Aorta (tissue), 5 donors: ENCODE data around the gene PLEKHA7. TPM values are rescaled to one million over a fixed set of nuclear protein-coding genes. Genes with fewer than 3 reads are reported as not detected.

Source experiments
- ATAC-seq: fragments of 200-7000 bp; cut with Tn5 transposase; one replicate; pipeline ENCODE4 v1.9.1; 2022; ENCODE audit warnings: moderate library complexity; ENCODE audit not compliant: low FRiP score
- DNase-seq, 2 donors: peaks; one replicate each; pipeline ENCODE4 v3.0.0-alpha.2; 2020
- H3K27ac ChIP-seq, 2 donors: one replicate each; pipeline ENCODE4 v1.5.1; 2013; ENCODE audit warnings: low read length in 2 of 2, mild to moderate bottlenecking in 2 of 2, moderate library complexity in 2 of 2, control low read depth in 1 of 2, inconsistent platforms in 1 of 2, low read depth in 1 of 2
- H3K27me3 ChIP-seq, 2 donors: one replicate each; pipeline ENCODE4 v1.6.1; 2013; ENCODE audit warnings: control low read depth in 1 of 2, low read length in 1 of 2, mild to moderate bottlenecking in 1 of 2, moderate library complexity in 1 of 2; ENCODE audit not compliant: insufficient read depth in 2 of 2, control insufficient read depth in 1 of 2
- H3K36me3 ChIP-seq, 2 donors: one replicate each; pipeline ENCODE4 v1.6.1; 2013; ENCODE audit warnings: control low read depth in 1 of 2, low read length in 1 of 2, mild to moderate bottlenecking in 1 of 2; ENCODE audit not compliant: insufficient read depth in 2 of 2, control insufficient read depth in 1 of 2
- H3K4me1 ChIP-seq, 2 donors: one replicate each; pipeline ENCODE4 v1.6.1; 2013; ENCODE audit warnings: low read length in 2 of 2, control low read depth in 1 of 2, mild to moderate bottlenecking in 1 of 2, moderate library complexity in 1 of 2; ENCODE audit not compliant: insufficient read depth in 2 of 2, control insufficient read depth in 1 of 2
- H3K4me3 ChIP-seq, 2 donors: one replicate each; pipeline ENCODE4 v1.5.1; 2013; ENCODE audit warnings: low read length in 2 of 2, control low read depth in 1 of 2, mild to moderate bottlenecking in 1 of 2
- H3K9me3 ChIP-seq: one replicate; pipeline ENCODE4 v1.6.1; 2013; ENCODE audit warnings: mild to moderate bottlenecking, low read length; ENCODE audit not compliant: control insufficient read depth
- WGBS, 2 donors: extraction: QIAGEN DNeasy Blood & Tissue Kit; methylation state at CpG; one replicate each; pipeline ENCODE4 v1.1.7; 2013; 5-methylcytosine and 5-hydroxymethylcytosine counted together
- intact Hi-C, 2 donors: fragments of 100-400 bp; cut with DNase I; formaldehyde crosslinking; loops; one replicate each; pipeline versions ENCODE4 v1.14.2 to v1.15.0; 2022
- polyA plus RNA-seq, 2 donors: library from polyadenylated mRNA; stranded (reverse); fragments of 200-250 nt; gene quantifications; one replicate each; pipeline ENCODE4 v1.2.3, GENCODE V29; 2013
- total RNA-seq, 2 donors: library from RNA; stranded (reverse); fragmentation: NEBNext Ultra II Directional; extraction: Animal tissue kit (Norgen Biotek cat#: 25700); gene quantifications; one replicate each; pipeline ENCODE4 v1.2.1, GENCODE V29; 2021
- donor health status: healthy with polysubstance abuse.
- donor health status: Bipolar disorder and iron deficiency.
- donor health status: DM: no; HTN: no; CAD: no.
- donor health status: DM: no; HTN: no; CAD: no.
- donor health status: DM: yes; HTN: yes; CAD: no.

PLEKHA7 gene
- total and polyA plus RNA-seq, 4 donors = 5.9 to 17.1 (median 11.9) TPM

- DNase-seq (no peak), ATAC-seq (no peak)
- 77 to 79% methylated on average over 5 of the region's 5 CpGs for WGBS, 2 donors
- H3K27me3 ChIP-seq = no peaks in the 10 kb centered on the region
- H3K9me3 ChIP-seq = no peaks in the 10 kb centered on the region
- no peak overlapping the region for H3K27ac ChIP-seq
- H3K36me3 ChIP-seq = no peaks in the 10 kb centered on the region
- intact Hi-C loops = no loop called here
- no peaks in the 10 kb centered on the region for H3K4me1 ChIP-seq
- no peak overlapping the region for H3K4me3 ChIP-seq
Observed at GRCh38 chr11:16986434-16987204, 27.6 kb downstream of the PLEKHA7 start.

GRCh38 chr11:16985297-16985696 lies 28.9 kb downstream of the PLEKHA7 start:
- H3K27ac ChIP-seq = no peak overlapping the region
- 76 to 86% methylated on average over 4 of the region's 4 CpGs for WGBS, 2 donors

GRCh38 chr11:16984229-16984628 lies 30.0 kb downstream of the PLEKHA7 start:
- no peaks in the 10 kb centered on the region for H3K4me1 ChIP-seq
- H3K27ac ChIP-seq = no peak overlapping the region

More at GRCh38 chr11:16985297-16985696, 28.9 kb downstream of the PLEKHA7 start:
- H3K4me3 ChIP-seq = no peak overlapping the region
- no peaks in the 10 kb centered on the region for H3K4me1 ChIP-seq
- ATAC-seq (no peak), DNase-seq (no peak)
- H3K27me3 ChIP-seq = no peaks in the 10 kb centered on the region
- intact Hi-C loops = no loop called here
- H3K36me3 ChIP-seq = no peaks in the 10 kb centered on the region
- H3K9me3 ChIP-seq = no peaks in the 10 kb centered on the region

GRCh38 chr11:16982809-16983208 lies 31.4 kb downstream of the PLEKHA7 start:
- WGBS, 2 donors = 86 to 100% methylated on average over 1 of the region's 1 CpG
- Histone ChIP-seq H3K36me3 (no peaks in the 10 kb centered on the region), H3K4me1 (no peaks in the 10 kb centered on the region), H3K27me3 (no peaks in the 10 kb centered on the region), H3K9me3 (no peaks in the 10 kb centered on the region), H3K4me3 (no peak overlapping the region), H3K27ac (no peak overlapping the region)
- intact Hi-C loops = no loop called here
- ATAC-seq (no peak), DNase-seq (no peak)

More at GRCh38 chr11:16984229-16984628, 30.0 kb downstream of the PLEKHA7 start:
- DNase-seq = no peak
- no peak for ATAC-seq
- intact Hi-C loops = no loop called here
- H3K4me3 ChIP-seq = no peak overlapping the region
- 94 to 98% methylated on average over 2 of the region's 2 CpGs for WGBS, 2 donors
- no peaks in the 10 kb centered on the region for H3K27me3 ChIP-seq
- H3K9me3 ChIP-seq = no peaks in the 10 kb centered on the region
- no peaks in the 10 kb centered on the region for H3K36me3 ChIP-seq

GRCh38 chr11:16982256-16982671 lies 31.9 kb downstream of the PLEKHA7 start:
- Histone ChIP-seq H3K4me1 (no peaks in the 10 kb centered on the region), H3K27ac (no peak overlapping the region), H3K9me3 (no peaks in the 10 kb centered on the region), H3K4me3 (no peak overlapping the region), H3K36me3 (no peaks in the 10 kb centered on the region), H3K27me3 (no peaks in the 10 kb centered on the region)
- intact Hi-C loops = no loop called here
- WGBS, 2 donors = 69% methylated on average over 5 of the region's 5 CpGs
- no peak for DNase-seq
- ATAC-seq = no peak

GRCh38 chr11:16981651-16982194 lies 32.5 kb downstream of the PLEKHA7 start:
- intact Hi-C loops = no loop called here
- DNase-seq (no peak), ATAC-seq (peak; percentile 27)
- WGBS, 2 donors = 24 to 25% methylated on average over 9 of the region's 9 CpGs
- H3K4me3 ChIP-seq = no peak overlapping the region
- H3K4me1 ChIP-seq = no peaks in the 10 kb centered on the region
- no peaks in the 10 kb centered on the region for H3K9me3 ChIP-seq
- H3K36me3 ChIP-seq = no peaks in the 10 kb centered on the region
- no peaks in the 10 kb centered on the region for H3K27me3 ChIP-seq
- no peak overlapping the region for H3K27ac ChIP-seq

GRCh38 chr11:16979703-16980622 lies 34.3 kb downstream of the PLEKHA7 start:
- ATAC-seq (no peak), DNase-seq (no peak)
- no peaks in the 10 kb centered on the region for H3K27me3 ChIP-seq
- H3K9me3 ChIP-seq = no peaks in the 10 kb centered on the region
- no peak overlapping the region for H3K27ac ChIP-seq
- no peak overlapping the region for H3K4me3 ChIP-seq
- no peaks in the 10 kb centered on the region for H3K36me3 ChIP-seq
- WGBS, 2 donors = 91 to 93% methylated on average over 8 of the region's 8 CpGs
- intact Hi-C loops = loop anchor here in 1 of 2 donors (2.0 kb wide), 1 partner anchor 81 kb away; no protein-coding TSS in a partner anchor
- H3K4me1 ChIP-seq = no peaks in the 10 kb centered on the region

GRCh38 chr11:16977994-16978315 lies 36.3 kb downstream of the PLEKHA7 start:
- no peaks in the 10 kb centered on the region for H3K4me1 ChIP-seq
- H3K36me3 ChIP-seq = no peaks in the 10 kb centered on the region
- H3K27ac ChIP-seq = no peak overlapping the region
- no peaks in the 10 kb centered on the region for H3K9me3 ChIP-seq
- WGBS, 2 donors = 79 to 83% methylated on average over 2 of the region's 2 CpGs
- no peak overlapping the region for H3K4me3 ChIP-seq
- ATAC-seq (no peak), DNase-seq (no peak)
- no peaks in the 10 kb centered on the region for H3K27me3 ChIP-seq
- intact Hi-C loops = loop anchor here in 1 of 2 donors (2.0 kb wide), 1 partner anchor 79 kb away; no protein-coding TSS in a partner anchor
